Measurements from ENCODE around the gene NTNG1.
"Not testable (repeated sequence)": the region's sequence is repeated elsewhere in the genome, so short reads cannot be mapped to it uniquely, and the experiment has no call there.

The NTNG1 gene
- long read RNA-seq, donor 1, result 0 reads
- long read RNA-seq, donor 2, partial matches to known transcripts, result 8 of 9 reads
- long read RNA-seq, donor 2, other reads (novel, unspliced or antisense), result 0 of 9 reads
- long read RNA-seq, donor 3, partial matches to known transcripts, result 0 of 1 reads
- long read RNA-seq, donor 3, other reads (novel, unspliced or antisense), result 0 of 1 reads
- long read RNA-seq, donor 4, partial matches to known transcripts, result 0 of 2 reads
- long read RNA-seq, donor 4, other reads (novel, unspliced or antisense), result 0 of 2 reads
- long read RNA-seq, donor 5, full-length matches to known transcripts, result 2 of 12 reads
- long read RNA-seq, donor 5, partial matches to known transcripts, result 10 of 12 reads
- long read RNA-seq, donor 5, other reads (novel, unspliced or antisense), result 0 of 12 reads
- long read RNA-seq, donor 6, partial matches to known transcripts, result 10 of 11 reads
- long read RNA-seq, donor 6, other reads (novel, unspliced or antisense), result 0 of 11 reads
- long read RNA-seq, donor 7, partial matches to known transcripts, result 27 of 29 reads
- long read RNA-seq, donor 7, other reads (novel, unspliced or antisense), result 0 of 29 reads
- long read RNA-seq, donor 8, partial matches to known transcripts, result 0 of 1 reads
- long read RNA-seq, donor 8, other reads (novel, unspliced or antisense), result 0 of 1 reads

DNA sequence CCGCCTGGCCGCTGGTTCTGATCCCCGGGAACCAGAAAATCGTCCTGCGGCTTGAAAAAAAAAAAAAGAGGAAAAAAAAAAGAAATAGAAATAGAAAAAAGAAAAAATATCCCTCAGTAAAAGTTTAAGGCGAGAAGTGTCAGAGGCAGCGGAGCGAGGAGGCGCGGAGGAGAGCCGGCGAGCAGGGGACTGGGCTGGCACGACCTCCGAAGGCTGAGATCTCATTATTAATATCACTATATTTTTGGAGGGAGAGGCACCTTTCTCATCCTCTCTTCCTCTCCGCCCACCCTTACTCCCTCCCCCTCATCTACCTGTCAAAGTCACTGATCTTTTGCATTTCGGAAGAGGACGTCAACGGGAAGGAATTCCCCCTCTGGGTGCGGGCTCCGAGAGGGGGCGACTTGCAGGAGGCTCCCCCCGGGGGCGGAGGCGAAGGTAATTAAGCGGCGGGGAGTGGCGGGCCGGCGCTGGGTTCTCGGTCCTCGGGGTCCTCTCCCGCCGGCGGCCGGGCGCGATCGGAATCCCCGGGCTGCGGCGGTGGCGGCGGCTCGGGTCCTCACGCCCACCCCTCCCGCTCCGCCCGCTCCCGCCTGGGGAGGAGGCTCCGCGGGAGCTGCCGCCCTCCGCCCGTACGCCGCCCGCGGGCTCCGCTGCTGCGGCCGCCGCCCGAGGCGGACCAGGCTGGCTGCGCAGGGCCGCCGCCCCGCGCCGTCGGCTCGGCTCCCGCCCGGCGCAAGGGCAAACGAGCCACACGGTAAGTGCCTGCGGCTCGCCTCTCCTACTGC, at the start of gene NTNG1:
Gene NTNG1, plus strand, starts transcription at position 337 of the 788 bp plus-strand sequence.
- DNase-seq, result peak; percentile 33

DNA sequence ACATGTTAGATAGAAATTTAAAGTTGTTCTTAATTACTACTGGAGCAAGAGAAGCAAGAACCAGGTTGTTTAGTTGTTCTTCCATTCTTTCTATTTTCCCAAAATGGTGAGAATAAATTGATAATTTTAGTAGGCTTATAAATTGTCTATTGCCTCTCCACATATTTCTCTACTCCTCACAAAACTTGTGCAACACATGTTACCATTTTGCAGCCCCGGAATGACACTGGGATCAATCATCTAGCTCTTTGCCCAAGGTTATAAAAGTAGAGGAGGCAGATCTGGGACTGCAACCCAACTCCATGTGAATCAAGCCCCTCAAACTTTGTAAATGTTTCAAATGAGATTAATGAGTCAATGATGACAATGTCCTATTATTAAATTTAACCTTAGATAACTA, 49.4 kb upstream of the NTNG1 start:
- DNase-seq, result no peak

DNA sequence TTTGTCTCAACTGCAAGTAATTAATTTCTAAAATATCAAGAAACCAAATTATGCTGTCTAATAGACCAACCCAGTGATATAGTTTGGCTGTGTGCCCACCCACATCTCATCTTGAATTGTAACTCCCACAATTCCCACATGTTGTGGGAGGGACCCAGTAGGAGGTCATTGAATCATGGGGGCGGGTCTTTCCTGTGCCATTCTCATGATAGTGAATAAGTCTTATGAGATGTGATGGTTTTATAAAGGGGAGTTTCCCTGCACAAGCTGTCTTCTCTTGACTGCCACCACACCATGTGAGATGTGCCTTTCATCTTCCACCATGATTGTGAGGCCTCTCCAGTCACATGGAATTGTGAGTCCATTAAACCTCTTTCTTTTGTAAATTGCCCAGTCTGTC, 47.4 kb upstream of the NTNG1 start:
- not testable (repeated sequence) for DNase-seq

DNA sequence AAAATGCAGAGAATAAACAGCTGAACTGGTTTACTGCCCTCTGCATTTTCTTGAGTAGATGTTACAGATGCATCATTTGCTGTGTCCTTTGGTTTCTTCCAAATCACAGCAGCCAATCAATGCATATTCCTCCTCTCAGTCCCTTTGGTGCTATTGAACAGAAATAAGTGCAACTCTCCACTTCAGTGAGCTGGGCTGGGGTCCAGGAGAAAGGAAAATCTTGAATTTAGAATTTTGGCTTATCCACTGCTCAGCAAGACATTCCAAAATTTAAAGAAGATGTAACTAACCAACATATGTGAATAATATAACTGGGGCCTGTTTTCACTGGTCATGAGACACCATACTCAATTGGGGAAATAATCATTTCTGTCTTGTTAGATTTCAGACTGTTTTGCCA, 45.2 kb upstream of the NTNG1 start:
- no peak for DNase-seq

DNA sequence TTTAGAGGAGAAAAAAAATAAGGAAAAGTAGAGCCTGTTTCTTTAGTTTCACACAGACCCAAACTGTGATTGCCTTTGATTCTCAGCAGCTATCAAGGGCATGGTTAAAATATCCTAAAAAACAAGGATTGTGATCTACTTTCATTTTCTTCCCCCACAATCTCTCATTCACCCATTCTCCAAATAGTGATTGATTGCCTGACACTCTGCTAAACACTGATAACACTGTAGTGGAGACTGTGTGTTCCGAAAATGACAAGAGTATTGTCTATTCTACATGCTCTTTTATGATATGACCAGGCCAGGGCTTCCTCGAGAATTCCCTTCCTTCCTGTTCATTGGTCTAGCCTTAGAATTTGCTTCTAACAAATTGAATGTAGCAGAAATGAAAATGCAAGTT, 44.1 kb upstream of the NTNG1 start:
- DNase-seq, result no peak

- no peak for DNase-seq
Observed at GRCh38 chr1:107098961-107099360, 41.9 kb upstream of the NTNG1 start.

- no peak for DNase-seq
Observed at GRCh38 chr1:107100331-107100984, 40.4 kb upstream of the NTNG1 start.

GRCh38 chr1:107105914-107106313, 34.9 kb upstream of the NTNG1 start:
- DNase-seq, result no peak

GRCh38 chr1:107110326-107110725, 30.5 kb upstream of the NTNG1 start:
- no peak for DNase-seq

GRCh38 chr1:107116306-107116790, 24.5 kb upstream of the NTNG1 start:
- no peak for DNase-seq

GRCh38 chr1:107122225-107122624, 18.6 kb upstream of the NTNG1 start:
- DNase-seq, result no peak

GRCh38 chr1:107123741-107124140, 17.1 kb upstream of the NTNG1 start:
- no peak for DNase-seq

DNA sequence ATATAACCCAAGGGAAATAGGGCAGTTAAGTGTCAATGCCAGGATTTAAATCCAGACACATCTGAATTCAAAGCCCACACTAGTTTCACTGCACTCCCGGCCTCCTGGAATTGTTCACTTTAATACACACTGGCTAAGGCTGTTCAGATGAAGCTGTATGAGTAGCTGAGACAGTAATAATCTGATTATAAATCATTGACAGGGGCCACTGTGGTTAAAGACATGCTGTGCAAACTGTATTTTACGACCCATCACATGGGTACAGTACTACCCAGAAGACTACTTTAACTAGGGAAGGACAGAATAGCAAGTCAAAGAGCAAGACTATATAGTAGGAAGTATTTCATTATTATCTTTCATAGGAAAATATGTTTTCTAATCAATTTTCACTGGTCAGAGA, 16.1 kb upstream of the NTNG1 start:
- no peak for DNase-seq

GRCh38 chr1:107132195-107132594, 8.6 kb upstream of the NTNG1 start:
- no peak for DNase-seq

DNA sequence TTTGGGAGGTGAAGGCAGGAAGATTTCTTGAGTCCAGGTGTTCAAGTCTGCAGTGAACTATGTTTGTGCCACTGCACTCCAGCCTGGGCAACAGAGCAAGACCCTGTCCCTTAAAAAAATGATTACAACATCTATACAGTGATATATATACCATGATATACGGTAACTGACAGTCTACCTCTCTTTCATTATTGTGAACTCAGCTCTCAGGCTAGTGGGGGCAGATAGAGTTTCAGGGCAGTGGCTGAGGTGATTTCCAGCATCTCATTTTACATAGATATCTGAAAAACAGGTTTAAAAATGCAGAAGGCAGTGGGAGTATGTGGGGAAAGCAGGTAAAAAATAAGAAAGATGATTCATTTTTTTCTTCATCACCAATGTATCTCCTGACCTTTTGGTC, 8.1 kb upstream of the NTNG1 start:
- DNase-seq, result no peak

DNA sequence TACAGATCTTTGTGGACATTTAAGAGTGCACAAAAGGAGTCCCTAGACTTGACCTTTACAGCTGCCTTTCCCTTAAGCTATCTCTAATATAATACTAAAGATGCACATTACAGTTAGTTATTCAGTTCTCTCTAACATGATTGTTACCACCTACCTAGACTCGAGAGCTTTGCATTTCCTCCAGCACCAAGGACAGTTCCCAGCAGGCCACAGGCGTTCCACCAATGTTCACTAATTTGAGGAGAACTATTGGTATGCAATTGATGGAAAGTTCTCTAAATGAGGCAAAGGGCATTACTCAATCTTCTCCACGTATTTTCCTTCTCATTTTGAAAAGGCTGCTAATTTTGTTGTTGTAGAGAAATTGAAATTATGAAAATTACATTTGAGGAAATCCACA, 5.4 kb upstream of the NTNG1 start:
- peak; percentile 12 for DNase-seq

- no peak for DNase-seq
Observed at GRCh38 chr1:107138166-107138565, 2.7 kb upstream of the NTNG1 start.

GRCh38 chr1:107138767-107139445, 1.9 kb upstream of the NTNG1 start:
- no peak for DNase-seq

- DNase-seq, result peak; percentile 68
Observed at GRCh38 chr1:107139833-107140702, 771 bp upstream of the NTNG1 start.

DNA sequence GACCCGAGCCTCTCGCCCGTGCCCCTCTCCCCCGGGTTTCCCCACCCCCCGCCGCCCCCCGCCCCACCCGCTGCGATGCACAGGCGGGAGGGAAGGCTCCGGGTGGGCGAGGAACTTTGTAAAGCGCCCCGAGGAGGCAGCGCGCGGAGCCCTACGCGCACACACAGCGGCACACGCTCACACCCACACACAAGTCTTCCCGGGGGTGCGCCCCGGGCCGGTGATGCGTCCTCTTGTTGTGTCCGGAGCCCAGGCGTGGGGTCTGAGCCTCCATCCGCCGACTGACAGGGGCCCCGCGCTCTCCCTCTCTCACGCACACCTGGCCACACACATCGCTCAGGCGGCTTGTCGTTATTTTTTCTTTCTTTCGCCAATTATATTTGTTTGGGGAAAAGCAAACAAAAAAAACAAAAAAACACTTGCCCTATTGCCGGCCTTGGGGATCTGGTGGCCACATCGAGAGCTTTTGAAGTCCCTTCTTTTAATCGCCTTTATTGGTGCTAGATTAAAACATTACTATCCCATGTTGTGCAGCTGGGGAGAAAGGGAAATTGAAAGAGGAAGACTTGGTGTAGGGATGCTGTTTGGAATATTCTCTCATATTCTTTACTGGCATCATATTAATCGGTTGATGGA, 770 bp downstream of the NTNG1 start:
- peak; percentile 61 for DNase-seq
